Lower lobe of right lung (tissue), 2 donors: ENCODE measurements around the gene ST6GALNAC5. TPM values are rescaled to one million over a fixed set of nuclear protein-coding genes. Genes with fewer than 3 reads are reported as not detected.
A peak's percentile ranks its signal among the peaks of the same experiment; 100 is the strongest.

ENCODE experiments used
- ATAC-seq, 2 donors: fragments of 200-7000 bp; cut with Tn5 transposase; one replicate each; pipeline ENCODE4 v1.9.1; 2020 to 2022; ENCODE audit warnings: mild to moderate bottlenecking in 2 of 2, moderate library complexity in 2 of 2
- DNase-seq: peaks from one replicate; pipeline ENCODE4 v3.0.0-alpha.2; 2020
- H3K27ac ChIP-seq: fragments of 200-600 bp; one replicate; pipeline ENCODE4 v1.8.0; 2022
- H3K27me3 ChIP-seq: fragments of 200-600 bp; one replicate; pipeline ENCODE4 v1.8.0; 2022; ENCODE audit warnings: low read depth
- H3K36me3 ChIP-seq: fragments of 200-600 bp; one replicate; pipeline ENCODE4 v1.8.0; 2022; ENCODE audit warnings: mild to moderate bottlenecking
- H3K4me1 ChIP-seq: fragments of 200-600 bp; one replicate; pipeline ENCODE4 v1.8.0; 2022
- H3K4me3 ChIP-seq: fragments of 200-600 bp; one replicate; pipeline ENCODE4 v1.8.0; 2022; ENCODE audit warnings: mild to moderate bottlenecking
- H3K9me3 ChIP-seq: fragments of 200-600 bp; one replicate; pipeline ENCODE4 v1.8.0; 2022
- CTCF ChIP-seq: fragments of 200-600 bp; IDR thresholded peaks from one replicate; pipeline ENCODE4 v1.8.0; 2022; ENCODE audit warnings: antibody characterized with exemption, mild to moderate bottlenecking
- intact Hi-C: fragments of 100-400 bp; cut with DNase I; formaldehyde crosslinking; loops from one replicate; pipeline ENCODE4 v1.11.0; 2022
- total RNA-seq: library from RNA; stranded (reverse); fragmentation: NEBNext Ultra II Directional; extraction: Animal tissue kit (Norgen Biotek cat#: 25700); gene quantifications from one replicate; pipeline ENCODE4 v1.2.1, GENCODE V29; 2021
- donor health status: DM: no; HTN: yes; CAD: no; lungs with severe emphysema.

The ST6GALNAC5 gene
- total RNA-seq, 1 donor from 2014 or later, result 16.3 TPM

GRCh38 chr1:76944942-76945341 lies 77.7 kb downstream of the ST6GALNAC5 start:
- intact Hi-C loops, result no loop called here
- no peaks in the 10 kb centered on the region for H3K9me3 ChIP-seq
- H3K4me3 ChIP-seq, result no peak overlapping the region
- DNase-seq (no peak), ATAC-seq (peak; percentile 46 to 57)
- H3K4me1 ChIP-seq, result no peaks in the 10 kb centered on the region
- no peak overlapping the region for H3K27ac ChIP-seq
- H3K27me3 ChIP-seq, result no peaks in the 10 kb centered on the region
- TF ChIP-seq CTCF, result no peak
- no peaks in the 10 kb centered on the region for H3K36me3 ChIP-seq

DNA sequence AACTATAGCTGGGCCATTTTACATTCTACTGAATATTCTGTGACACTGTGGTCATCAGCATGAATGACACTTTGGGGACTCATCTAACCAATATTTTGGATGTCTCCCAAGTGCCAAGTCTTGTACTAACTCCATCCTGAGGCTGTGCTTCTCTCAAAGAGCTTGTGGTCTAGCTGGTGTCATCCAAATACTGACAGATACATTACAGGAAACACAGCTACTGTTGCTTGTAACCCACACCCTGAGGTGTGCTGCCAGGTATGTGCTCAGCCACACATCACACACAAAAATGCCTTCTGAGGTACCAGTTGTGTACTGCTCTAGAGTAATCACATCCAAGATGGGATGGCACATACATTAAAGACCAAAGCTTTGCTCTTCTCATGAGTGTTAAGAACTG lies 81.6 kb downstream of the ST6GALNAC5 start:
- no peaks in the 10 kb centered on the region for H3K36me3 ChIP-seq
- H3K27ac ChIP-seq, result no peak overlapping the region
- H3K9me3 ChIP-seq, result no peaks in the 10 kb centered on the region
- intact Hi-C loops, result no loop called here
- TF ChIP-seq CTCF, result no peak
- H3K27me3 ChIP-seq, result no peaks in the 10 kb centered on the region
- ATAC-seq (no peak), DNase-seq (no peak)
- no peak overlapping the region for H3K4me3 ChIP-seq
- no peaks in the 10 kb centered on the region for H3K4me1 ChIP-seq

DNA sequence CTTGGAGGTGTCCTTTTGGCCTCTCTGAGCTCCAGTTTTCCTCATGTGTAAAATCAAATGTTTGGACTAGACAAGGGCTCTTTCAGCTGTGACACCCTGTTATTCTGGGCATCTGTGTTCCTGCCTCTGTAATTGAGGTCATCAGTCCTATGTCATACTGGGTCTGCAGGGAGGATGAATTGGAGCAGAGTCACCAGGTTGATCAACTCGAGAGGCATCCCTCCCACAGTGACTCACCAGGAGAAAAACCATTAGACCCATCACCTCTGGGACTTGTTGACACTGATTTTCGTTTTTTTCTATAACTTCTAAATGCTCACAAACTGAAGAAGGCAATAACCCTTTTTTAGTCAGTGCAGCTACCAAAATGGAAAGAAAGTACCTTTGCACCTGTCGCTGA lies 82.2 kb downstream of the ST6GALNAC5 start:
- no peaks in the 10 kb centered on the region for H3K4me1 ChIP-seq
- H3K27ac ChIP-seq, result no peak overlapping the region
- no peak overlapping the region for H3K4me3 ChIP-seq
- no peaks in the 10 kb centered on the region for H3K9me3 ChIP-seq
- H3K27me3 ChIP-seq, result no peaks in the 10 kb centered on the region
- DNase-seq, result no peak
- intact Hi-C loops, result no loop called here
- H3K36me3 ChIP-seq, result no peaks in the 10 kb centered on the region
- no peak for ATAC-seq
- no peak for TF ChIP-seq CTCF

GRCh38 chr1:76950306-76950705 lies 83.0 kb downstream of the ST6GALNAC5 start:
- Histone ChIP-seq H3K4me1 (no peaks in the 10 kb centered on the region), H3K4me3 (no peak overlapping the region), H3K36me3 (no peaks in the 10 kb centered on the region), H3K9me3 (no peaks in the 10 kb centered on the region), H3K27me3 (no peaks in the 10 kb centered on the region), H3K27ac (no peak overlapping the region)
- ATAC-seq (peak in 1 of 2 donors; percentile 4), DNase-seq (no peak)
- TF ChIP-seq CTCF, result no peak
- intact Hi-C loops, result no loop called here

DNA sequence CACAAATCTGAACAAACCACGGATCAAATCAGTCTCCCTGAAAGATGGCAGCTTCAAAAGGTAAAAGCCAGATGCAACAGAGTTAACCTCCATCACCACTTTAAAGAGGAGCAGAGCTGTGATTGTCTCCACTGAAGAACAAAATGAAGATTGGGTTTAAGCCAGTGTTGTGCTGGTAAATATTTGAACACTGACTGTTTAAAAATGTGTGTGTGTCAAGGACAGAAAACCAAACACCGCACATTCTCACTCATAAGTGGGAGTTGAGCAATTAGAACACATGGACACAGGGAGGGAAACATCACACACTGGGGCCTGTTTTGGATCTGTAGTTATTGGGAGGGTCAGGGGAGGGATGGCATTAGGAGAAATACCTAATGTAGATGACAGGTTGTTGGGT lies 83.9 kb downstream of the ST6GALNAC5 start:
- Histone ChIP-seq H3K4me3 (no peak overlapping the region), H3K9me3 (no peaks in the 10 kb centered on the region), H3K36me3 (no peaks in the 10 kb centered on the region), H3K27me3 (no peaks in the 10 kb centered on the region), H3K27ac (no peak overlapping the region), H3K4me1 (no peaks in the 10 kb centered on the region)
- DNase-seq, result no peak
- intact Hi-C loops, result no loop called here
- ATAC-seq, result peak; percentile 68 to 87
- no peak for TF ChIP-seq CTCF

DNA sequence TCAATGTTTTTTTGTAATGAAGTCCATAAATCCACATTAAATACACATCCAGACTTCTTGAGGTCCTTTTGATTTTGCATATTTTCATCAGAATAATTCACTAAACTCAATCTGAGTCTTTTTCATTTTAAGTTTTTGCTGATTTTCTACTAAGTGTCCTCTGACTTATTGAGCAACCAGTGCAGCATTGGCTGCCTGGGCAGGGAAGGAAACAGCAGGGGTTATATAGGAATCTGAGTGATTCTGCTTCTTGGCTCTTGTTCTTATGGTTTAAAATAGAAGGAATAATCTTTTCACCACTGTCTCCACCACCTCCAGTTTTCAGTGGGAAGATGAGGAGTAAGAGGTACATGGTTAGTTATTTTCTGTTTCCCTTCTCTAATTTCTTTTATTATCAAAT lies 88.4 kb downstream of the ST6GALNAC5 start:
- TF ChIP-seq CTCF, result no peak
- no peaks in the 10 kb centered on the region for H3K36me3 ChIP-seq
- no peaks in the 10 kb centered on the region for H3K27me3 ChIP-seq
- ATAC-seq, result no peak
- intact Hi-C loops, result no loop called here
- no peak overlapping the region for H3K27ac ChIP-seq
- no peaks in the 10 kb centered on the region for H3K9me3 ChIP-seq
- no peak for DNase-seq
- no peaks in the 10 kb centered on the region for H3K4me1 ChIP-seq
- no peak overlapping the region for H3K4me3 ChIP-seq
